Fibroblast of lung (primary cell): ENCODE results near the gene PRKCQ. TPM values are rescaled to one million over a fixed set of nuclear protein-coding genes. Genes with fewer than 3 reads are reported as not detected.

Source experiments
- DNase-seq, 2 donors: peaks; one replicate each; pipeline versions ENCODE4 v3.0.0 to v3.0.0-alpha.2; 2010; ENCODE audit warnings: low read depth in 2 of 2
- H2AFZ ChIP-seq: 2 replicates; pipeline ENCODE4 v1.5.1; 2012; ENCODE audit warnings: low read length, control low read depth, inconsistent platforms
- H3K27ac ChIP-seq: 2 replicates; pipeline ENCODE4 v1.5.1; 2011; ENCODE audit warnings: low read length, control low read depth; ENCODE audit not compliant: insufficient read depth
- H3K27me3 ChIP-seq: 2 replicates; pipeline ENCODE4 v1.5.1; 2011; ENCODE audit warnings: mild to moderate bottlenecking, low read length; ENCODE audit not compliant: control insufficient read depth, insufficient read depth
- H3K36me3 ChIP-seq: 2 replicates; pipeline ENCODE4 v1.5.1; 2011; ENCODE audit warnings: low read length; ENCODE audit not compliant: control insufficient read depth, insufficient read depth
- H3K4me1 ChIP-seq: 2 replicates; pipeline ENCODE4 v1.5.1; 2011; ENCODE audit warnings: low read length; ENCODE audit not compliant: control insufficient read depth, insufficient read depth; ENCODE audit errors: extremely low read depth
- H3K4me2 ChIP-seq: 2 replicates; pipeline ENCODE4 v1.5.1; 2011; ENCODE audit warnings: low read length, control low read depth; ENCODE audit not compliant: insufficient read depth; ENCODE audit errors: extremely low read depth
- H3K4me3 ChIP-seq, 4 experiments: fragments of 200-600 bp in 1 of 4; sonication (generic) in 1 of 4; replicated peaks in 1 of 4; 2 replicates each; pipeline ENCODE4 v1.5.1; 2011 to 2016; ENCODE audit warnings: low read length in 4 of 4, low read depth in 3 of 4, mild to moderate bottlenecking in 3 of 4, control low read depth in 2 of 4, inconsistent platforms in 1 of 4, mixed read lengths in 1 of 4; ENCODE audit not compliant: insufficient read depth in 1 of 4; ENCODE audit errors: control extremely low read depth in 1 of 4
- H3K79me2 ChIP-seq: 2 replicates; pipeline ENCODE4 v1.5.1; 2012; ENCODE audit warnings: mild to moderate bottlenecking, low read length, inconsistent platforms; ENCODE audit not compliant: control insufficient read depth, insufficient read depth
- H3K9ac ChIP-seq: 2 replicates; pipeline ENCODE4 v1.5.1; 2011; ENCODE audit warnings: mild to moderate bottlenecking, low read length, control low read depth; ENCODE audit not compliant: insufficient read depth
- H3K9me3 ChIP-seq: 2 replicates; pipeline ENCODE4 v1.5.1; 2012; ENCODE audit warnings: low read depth, low read length; ENCODE audit not compliant: control insufficient read depth, insufficient read depth
- H4K20me1 ChIP-seq: 2 replicates; pipeline ENCODE4 v1.5.1; 2011; ENCODE audit warnings: low read length; ENCODE audit not compliant: control insufficient read depth, insufficient read depth; ENCODE audit errors: extremely low read depth
- EZH2 ChIP-seq: IDR thresholded peaks from 2 replicates; pipeline ENCODE4 v1.5.1; 2012; ENCODE audit warnings: low read length, control low read depth, mild to moderate bottlenecking; ENCODE audit errors: missing control alignments
- polyA plus RNA-seq, 2 donors: library from polyadenylated mRNA; depleted of rRNA in 1 of 2; stranded (reverse) in 1 of 2; unstranded in 1 of 2; fragments of >200 nt; gene quantifications; 2 replicates each; pipeline ENCODE4 v1.2.1, GENCODE V29; 2011 to 2012; ENCODE audit warnings: missing spikeins in 1 of 2
- total RNA-seq: library from RNA; depleted of rRNA; stranded (reverse); fragments of >200 nt; gene quantifications from 2 replicates; pipeline ENCODE4 v1.2.1, GENCODE V29; 2014
- TF ChIP-seq, protein P1 (sequence below), 2 donors: IDR thresholded peaks in 1 of 2; conservative IDR thresholded peaks in 1 of 2; 1 replicate in 1 of 2; 2 replicates in 1 of 2; pipeline ENCODE4 v1.5.1; 2011 to 2012; ENCODE audit warnings: low read length in 2 of 2, control low read depth in 1 of 2, inconsistent platforms in 1 of 2, low read depth in 1 of 2, mild to moderate bottlenecking in 1 of 2

PRKCQ gene
- total and polyA plus RNA-seq, 2 donors (not counting 1 experiment from before 2014, with no cell fraction given): under 0.01 to 0.01 TPM

DNA sequence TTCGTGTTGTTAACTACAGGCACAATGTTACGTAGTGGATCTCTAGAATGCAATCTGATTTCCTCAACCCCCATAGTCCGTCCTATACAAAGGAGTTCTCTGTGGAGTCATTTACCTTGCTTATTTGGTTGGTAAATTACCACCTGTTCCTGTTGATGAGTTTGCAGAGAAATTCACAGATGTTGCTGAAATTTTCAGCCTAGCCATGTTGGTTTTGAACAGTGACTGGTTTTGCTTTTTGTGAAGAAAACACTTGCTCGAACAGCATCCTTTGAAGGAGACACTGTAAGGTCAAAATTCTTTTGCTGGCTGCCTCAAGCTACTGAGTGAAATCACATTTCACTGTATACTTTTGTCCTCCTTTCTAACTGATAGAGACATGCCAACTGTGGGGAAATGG is 15.4 kb upstream of the PRKCQ start:
- no peaks in the 10 kb centered on the region for H3K79me2 ChIP-seq
- TF ChIP-seq EZH2: no peak
- TF ChIP-seq, protein P1, sequence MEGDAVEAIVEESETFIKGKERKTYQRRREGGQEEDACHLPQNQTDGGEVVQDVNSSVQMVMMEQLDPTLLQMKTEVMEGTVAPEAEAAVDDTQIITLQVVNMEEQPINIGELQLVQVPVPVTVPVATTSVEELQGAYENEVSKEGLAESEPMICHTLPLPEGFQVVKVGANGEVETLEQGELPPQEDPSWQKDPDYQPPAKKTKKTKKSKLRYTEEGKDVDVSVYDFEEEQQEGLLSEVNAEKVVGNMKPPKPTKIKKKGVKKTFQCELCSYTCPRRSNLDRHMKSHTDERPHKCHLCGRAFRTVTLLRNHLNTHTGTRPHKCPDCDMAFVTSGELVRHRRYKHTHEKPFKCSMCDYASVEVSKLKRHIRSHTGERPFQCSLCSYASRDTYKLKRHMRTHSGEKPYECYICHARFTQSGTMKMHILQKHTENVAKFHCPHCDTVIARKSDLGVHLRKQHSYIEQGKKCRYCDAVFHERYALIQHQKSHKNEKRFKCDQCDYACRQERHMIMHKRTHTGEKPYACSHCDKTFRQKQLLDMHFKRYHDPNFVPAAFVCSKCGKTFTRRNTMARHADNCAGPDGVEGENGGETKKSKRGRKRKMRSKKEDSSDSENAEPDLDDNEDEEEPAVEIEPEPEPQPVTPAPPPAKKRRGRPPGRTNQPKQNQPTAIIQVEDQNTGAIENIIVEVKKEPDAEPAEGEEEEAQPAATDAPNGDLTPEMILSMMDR (conservative IDR thresholded peaks at IDR 0.05 in 1 of 2, IDR thresholded peaks at IDR 0.05 in 1 of 2; ENCODE audit: low read depth in 1 of 2, low read length in 2 of 2): no peak
- no peaks in the 10 kb centered on the region for H4K20me1 ChIP-seq
- no peaks in the 10 kb centered on the region for H3K4me1 ChIP-seq
- H3K9me3 ChIP-seq: no peaks in the 10 kb centered on the region
- no peak overlapping the region for H2AFZ ChIP-seq
- H3K27me3 ChIP-seq: no peaks in the 10 kb centered on the region
- no peaks in the 10 kb centered on the region for H3K36me3 ChIP-seq
- H3K27ac ChIP-seq: no peak overlapping the region
- no peak overlapping the region for H3K9ac ChIP-seq
- DNase-seq: no peak
- H3K4me2 ChIP-seq: no peak overlapping the region
- no peak overlapping the region for H3K4me3 ChIP-seq

DNA sequence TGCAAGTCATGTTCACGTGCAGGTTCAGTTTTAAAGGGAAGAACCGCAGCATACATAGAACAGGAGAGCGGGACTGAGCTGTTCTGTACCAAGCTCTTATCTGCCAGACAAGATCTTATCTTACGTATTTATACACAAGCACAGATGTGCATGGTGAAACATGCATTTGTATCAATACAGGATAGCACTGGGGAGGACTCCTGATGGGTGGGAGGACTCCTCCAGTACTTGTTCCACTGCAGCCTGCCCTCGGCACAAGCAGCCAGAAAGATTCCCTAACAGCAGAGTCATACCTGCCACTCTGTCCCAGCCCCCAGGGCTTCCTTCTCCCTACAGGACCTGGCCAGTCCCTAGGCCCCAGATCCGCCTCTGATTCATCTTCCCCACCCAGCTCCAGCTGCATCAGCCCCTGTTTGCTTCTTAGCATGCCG is 13.2 kb upstream of the PRKCQ start:
- Histone ChIP-seq H3K4me3 (no peak overlapping the region), H3K9me3 (no peaks in the 10 kb centered on the region)

DNA sequence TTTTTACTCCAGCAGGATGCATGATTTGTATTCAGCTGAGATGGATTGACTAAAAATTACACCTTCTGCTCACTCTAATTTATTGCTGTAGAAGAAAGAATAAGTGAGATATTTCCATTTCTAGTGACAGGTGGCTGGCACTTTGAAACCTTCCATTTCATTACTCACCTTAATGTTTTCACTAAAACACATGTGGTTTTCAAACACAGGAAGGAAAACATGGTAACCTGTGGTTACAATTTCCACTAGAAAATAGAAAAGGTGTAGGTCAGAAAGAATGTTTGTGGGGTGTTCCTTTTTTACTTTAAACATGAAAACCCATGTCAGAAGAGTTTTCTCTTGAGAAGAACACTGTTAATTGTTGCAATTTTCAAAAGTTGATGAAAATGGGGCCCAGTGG is 12.0 kb upstream of the PRKCQ start:
- Histone ChIP-seq H2AFZ (no peak overlapping the region), H3K4me1 (no peaks in the 10 kb centered on the region), H3K79me2 (no peaks in the 10 kb centered on the region), H3K9me3 (no peaks in the 10 kb centered on the region), H3K4me3 (no peak overlapping the region), H3K4me2 (no peak overlapping the region), H3K36me3 (no peaks in the 10 kb centered on the region), H3K9ac (no peak overlapping the region), H3K27ac (no peak overlapping the region), H3K27me3 (no peaks in the 10 kb centered on the region), H4K20me1 (no peaks in the 10 kb centered on the region)
- DNase-seq: no peak
- no peak for TF ChIP-seq EZH2
- TF ChIP-seq, protein P1 (conservative IDR thresholded peaks at IDR 0.05 in 1 of 2, IDR thresholded peaks at IDR 0.05 in 1 of 2; ENCODE audit: low read depth in 1 of 2, low read length in 2 of 2): no peak

More for the DNA sequence above, 13.2 kb upstream of the PRKCQ start:
- H4K20me1 ChIP-seq: no peaks in the 10 kb centered on the region
- no peak overlapping the region for H3K27ac ChIP-seq
- H3K79me2 ChIP-seq: no peaks in the 10 kb centered on the region
- TF ChIP-seq, protein P1 (conservative IDR thresholded peaks at IDR 0.05 in 1 of 2, IDR thresholded peaks at IDR 0.05 in 1 of 2; ENCODE audit: low read depth in 1 of 2, low read length in 2 of 2): no peak
- no peak for TF ChIP-seq EZH2
- no peak for DNase-seq
- no peak overlapping the region for H3K4me2 ChIP-seq
- H3K4me1 ChIP-seq: no peaks in the 10 kb centered on the region
- H2AFZ ChIP-seq: no peak overlapping the region
- no peaks in the 10 kb centered on the region for H3K27me3 ChIP-seq
- no peaks in the 10 kb centered on the region for H3K36me3 ChIP-seq
- no peak overlapping the region for H3K9ac ChIP-seq
